ENCODE measurements around the gene ITGAL.
"Not testable (repeated sequence)": the region's sequence is repeated elsewhere in the genome, so short reads cannot be mapped to it uniquely, and the experiment has no call there.

ITGAL gene

DNA sequence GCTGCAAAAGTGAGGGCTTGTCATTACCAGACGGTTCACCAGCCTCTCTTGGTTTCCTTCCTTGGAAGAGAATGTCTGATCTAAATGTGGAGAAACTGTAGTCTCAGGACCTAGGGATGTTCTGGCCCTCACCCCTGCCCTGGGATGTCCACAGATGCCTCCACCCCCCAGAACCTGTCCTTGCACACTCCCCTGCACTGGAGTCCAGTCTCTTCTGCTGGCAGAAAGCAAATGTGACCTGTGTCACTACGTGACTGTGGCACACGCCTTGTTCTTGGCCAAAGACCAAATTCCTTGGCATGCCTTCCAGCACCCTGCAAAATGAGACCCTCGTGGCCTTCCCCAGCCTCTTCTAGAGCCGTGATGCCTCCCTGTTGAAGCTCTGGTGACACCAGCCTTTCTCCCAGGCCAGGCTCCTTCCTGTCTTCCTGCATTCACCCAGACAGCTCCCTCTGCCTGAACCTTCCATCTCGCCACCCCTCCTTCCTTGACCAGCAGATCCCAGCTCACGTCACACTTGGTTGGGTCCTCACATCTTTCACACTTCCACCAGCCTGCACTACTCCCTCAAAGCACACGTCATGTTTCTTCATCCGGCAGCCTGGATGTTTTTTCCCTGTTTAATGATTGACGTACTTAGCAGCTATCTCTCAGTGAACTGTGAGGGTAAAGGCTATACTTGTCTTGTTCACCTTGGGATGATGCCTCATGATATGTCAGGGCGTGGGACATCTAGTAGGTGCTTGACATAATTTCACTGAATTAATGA lies 49.5 kb downstream of the ITGAL start:
- no peak for TF ChIP-seq CTCF (IDR thresholded peaks at IDR 0.05; ENCODE audit: low read depth, low read length, missing control alignments)
- no peak overlapping the region for H3K4me3 ChIP-seq (ENCODE audit: low read depth, low read length)
- no peak for DNase-seq (ENCODE audit: low read depth)

- not testable (repeated sequence) for H3K4me3 ChIP-seq (ENCODE audit: low read depth, low read length); DNase-seq (ENCODE audit: low read depth)
Observed at GRCh38 chr16:30522702-30523463, 50.3 kb downstream of the ITGAL start.

DNA sequence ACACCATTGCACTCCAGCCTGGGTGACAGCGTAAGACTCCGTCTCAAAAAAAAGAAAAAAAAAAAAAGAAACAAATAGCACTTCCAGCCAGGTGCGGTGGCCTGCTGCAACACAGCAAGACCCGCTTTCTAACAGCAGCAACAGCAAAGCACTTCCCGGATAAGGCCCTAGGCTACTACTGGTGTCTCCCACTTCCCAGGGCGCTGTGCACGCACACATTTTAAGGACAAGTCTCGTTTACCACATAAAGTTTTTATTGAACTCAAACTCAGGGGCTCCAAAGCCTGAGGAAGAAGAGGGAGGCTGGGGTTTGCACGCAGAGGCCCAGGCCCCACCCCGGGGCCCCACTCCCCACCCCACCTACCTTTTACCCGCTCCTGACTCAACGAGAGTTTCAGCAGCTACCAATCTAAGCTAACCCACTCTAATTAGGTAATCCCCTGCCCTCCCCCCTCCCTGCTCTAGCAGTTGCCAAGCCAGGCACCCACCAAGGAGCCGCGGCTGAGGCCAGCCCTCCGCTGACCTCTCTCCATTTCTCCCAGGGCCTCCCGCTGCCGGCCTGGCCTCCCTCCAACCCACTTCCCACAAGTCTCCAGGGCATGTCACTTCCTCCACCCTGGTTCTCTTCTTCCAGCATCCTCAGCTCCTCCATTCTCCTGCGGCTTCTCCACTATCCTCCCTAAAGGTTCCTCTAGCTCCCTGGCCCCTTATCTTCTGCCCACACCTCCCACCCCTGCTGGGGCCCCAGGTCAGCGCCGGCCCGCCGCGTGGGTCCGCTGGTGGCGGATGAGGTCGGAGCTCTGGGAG lies 51.4 kb downstream of the ITGAL start:
- H3K4me3 ChIP-seq (ENCODE audit: low read depth, low read length), result no peak overlapping the region
- TF ChIP-seq CTCF (IDR thresholded peaks at IDR 0.05; ENCODE audit: low read depth, low read length, missing control alignments), result no peak
- DNase-seq (ENCODE audit: low read depth), result no peak

DNA sequence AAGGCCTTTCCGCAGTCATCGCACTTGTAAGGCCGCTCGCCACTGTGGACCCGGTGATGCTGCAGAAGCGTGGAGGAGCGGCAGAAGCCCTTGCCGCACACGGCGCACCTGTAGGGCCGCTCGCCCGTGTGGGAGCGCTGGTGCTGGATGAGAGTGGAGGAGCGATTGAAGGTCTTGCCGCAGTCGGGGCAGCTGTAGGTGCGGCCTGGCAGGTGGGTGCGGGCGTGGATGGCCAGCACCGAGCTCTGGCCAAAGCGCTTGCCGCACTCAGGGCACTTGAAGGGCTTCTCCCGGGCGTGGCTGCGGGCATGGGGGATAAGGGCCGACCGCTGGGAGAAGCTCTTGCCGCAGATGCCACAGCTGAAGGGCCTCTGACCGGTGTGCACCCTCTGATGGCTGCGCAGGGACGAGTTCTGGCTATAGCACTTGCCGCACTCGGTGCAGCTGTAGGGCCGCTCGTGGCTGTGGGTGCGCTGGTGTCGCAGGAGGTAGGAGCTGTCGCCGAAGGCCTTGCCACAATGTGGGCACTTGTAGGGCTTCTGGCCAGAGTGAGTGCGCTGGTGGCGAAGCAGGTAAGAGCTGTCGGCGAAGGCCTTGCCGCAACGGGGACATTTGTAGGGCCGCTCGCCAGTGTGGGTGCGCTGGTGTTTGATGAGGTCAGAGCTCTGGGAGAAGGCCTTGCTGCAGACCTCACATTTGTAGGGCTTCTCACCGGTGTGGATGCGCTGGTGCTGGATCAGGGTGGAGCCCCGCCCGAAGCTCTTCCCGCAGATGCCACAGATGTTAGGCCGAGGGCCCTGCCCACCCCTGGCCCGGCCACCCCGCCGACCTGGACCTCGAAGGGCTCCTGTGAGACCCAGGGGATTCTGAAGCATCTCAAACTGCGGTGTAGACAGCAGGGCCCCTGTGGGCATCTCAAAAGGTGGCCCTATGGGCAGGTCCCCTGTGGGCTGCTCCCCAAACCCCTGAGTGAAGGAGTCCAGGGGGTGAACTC lies 52.3 kb downstream of the ITGAL start:
- H3K4me3 ChIP-seq (ENCODE audit: low read depth, low read length), result no peak overlapping the region
- no peak for TF ChIP-seq CTCF (IDR thresholded peaks at IDR 0.05; ENCODE audit: low read depth, low read length, missing control alignments)
- DNase-seq (ENCODE audit: low read depth), result no peak

DNA sequence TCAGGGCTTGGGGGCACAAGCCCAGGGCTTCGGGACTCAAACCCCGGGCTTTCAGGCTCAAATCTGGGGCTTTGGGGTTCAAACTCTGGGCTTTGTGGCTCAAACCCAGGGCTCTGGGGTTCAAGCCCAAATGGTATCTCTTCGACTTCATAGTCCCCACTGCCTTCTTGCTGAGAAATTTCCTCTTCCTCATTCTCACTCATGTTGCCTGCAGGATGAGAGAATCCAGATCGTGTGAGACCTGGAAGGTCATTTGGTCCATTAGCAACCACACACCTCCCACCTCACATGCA lies 53.2 kb downstream of the ITGAL start:
- TF ChIP-seq CTCF (IDR thresholded peaks at IDR 0.05; ENCODE audit: low read depth, low read length, missing control alignments), result no peak
- DNase-seq (ENCODE audit: low read depth), result no peak
- peak overlapping the region; percentile 77 for H3K4me3 ChIP-seq (ENCODE audit: low read depth, low read length)

GRCh38 chr16:30526137-30526822 lies 53.7 kb downstream of the ITGAL start, which contains the start of gene ZNF768:
Gene ZNF768 (minus strand): TSS chr16:30526566. CDS start chr16:30526413, 153 bp downstream.
- H3K4me3 ChIP-seq (ENCODE audit: low read depth, low read length), result peak within 1 kb of the TSS; percentile 77
- DNase-seq (ENCODE audit: low read depth), result no peak
- no peak for TF ChIP-seq CTCF (IDR thresholded peaks at IDR 0.05; ENCODE audit: low read depth, low read length, missing control alignments)
